Breast epithelium (tissue), 4 donors: ENCODE results near the gene ADD2. TPM values are rescaled to one million over a fixed set of nuclear protein-coding genes. Genes with fewer than 3 reads are reported as not detected.

Source experiments
- DNase-seq, 2 donors: peaks; one replicate each; pipeline ENCODE4 v3.0.0-alpha.2; 2019; ENCODE audit warnings: low spot score in 2 of 2
- H3K27ac ChIP-seq, 2 donors: fragments of 200-600 bp; sonication (generic) in 1 of 2; one replicate each; pipeline ENCODE4 v1.5.1; 2016 to 2019; ENCODE audit warnings: mild to moderate bottlenecking in 1 of 2
- H3K27me3 ChIP-seq, 2 donors: fragments of 200-600 bp; sonication (generic) in 1 of 2; one replicate each; pipeline versions ENCODE4 v1.5.1 to v1.6.0; 2017 to 2019; ENCODE audit warnings: control low read depth in 1 of 2, mild to moderate bottlenecking in 1 of 2
- H3K36me3 ChIP-seq: fragments of 200-600 bp; one replicate; pipeline ENCODE4 v1.5.1; 2019
- H3K4me1 ChIP-seq, 2 donors: fragments of 200-600 bp; sonication (generic); one replicate each; pipeline ENCODE4 v1.5.1; 2016 to 2019; ENCODE audit warnings: control low read depth in 1 of 2
- H3K4me3 ChIP-seq, 3 donors: fragments of 200-600 bp; sonication (generic); 1 replicate in 2 of 3; 2 replicates in 1 of 3; pipeline ENCODE4 v1.5.1; 2016 to 2019; ENCODE audit warnings: mild to moderate bottlenecking in 3 of 3, moderate library complexity in 2 of 3
- H3K9me3 ChIP-seq, 2 donors: fragments of 200-600 bp; sonication (generic) in 1 of 2; one replicate each; pipeline ENCODE4 v1.5.1; 2016 to 2019; ENCODE audit warnings: control low read depth in 1 of 2
- POLR2A ChIP-seq: fragments of 450-650 bp; IDR thresholded peaks from one replicate; pipeline ENCODE4 v1.6.1; 2016; ENCODE audit warnings: antibody characterized with exemption, mild to moderate bottlenecking, moderate library complexity
- POLR2AphosphoS5 ChIP-seq, 3 donors: sonication (generic); formaldehyde crosslinking; IDR thresholded peaks; one replicate each; pipeline ENCODE4 v1.6.1; 2017; ENCODE audit warnings: antibody characterized with exemption in 3 of 3
- intact Hi-C: fragments of 100-400 bp; cut with DNase I; formaldehyde crosslinking; loops from one replicate; pipeline ENCODE4 v1.15.1; 2023; ENCODE audit warnings: low total_unique reads
- total RNA-seq, 3 donors: library from RNA; depleted of rRNA; stranded (reverse); fragments of >200 nt; gene quantifications; one replicate each; pipeline ENCODE4 v1.1.0, GENCODE V29; 2016
- TF ChIP-seq, protein P1 (sequence below), 3 donors: fragments of 450-650 bp; IDR thresholded peaks; one replicate each; pipeline ENCODE4 v1.5.1; 2016 to 2017; ENCODE audit warnings: antibody characterized with exemption in 3 of 3, mild to moderate bottlenecking in 3 of 3, moderate library complexity in 3 of 3

ADD2 gene
- total RNA-seq, 3 donors from 2014 or later, result 1.3 to 2.3 (median 1.9) TPM

DNA sequence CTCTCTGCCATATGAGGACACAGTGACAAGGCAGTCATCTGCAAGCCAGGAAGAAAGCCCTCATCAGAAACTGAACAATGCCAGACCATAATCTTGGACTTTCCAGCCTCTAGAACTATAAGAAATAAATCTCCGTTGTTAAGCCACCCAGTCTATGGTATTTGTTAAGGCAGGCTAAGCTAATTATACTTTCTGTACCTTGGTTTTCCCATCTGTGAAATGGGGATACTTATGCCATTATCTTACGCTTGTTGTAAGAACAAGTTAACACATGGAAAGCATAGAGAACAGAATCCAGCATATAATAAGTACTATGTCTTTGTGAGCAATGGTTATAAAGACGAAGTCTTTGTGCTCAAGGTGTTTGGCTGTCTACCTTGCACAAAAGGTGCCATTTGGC is 8.3 kb upstream of the ADD2 start:
- intact Hi-C loops, result no loop called here
- Histone ChIP-seq H3K9me3 (no peaks in the 10 kb centered on the region), H3K27me3 (peaks cover 0 to 8% of the 10 kb centered on the region in 2 donors), H3K4me3 (no peak overlapping the region), H3K36me3 (no peaks in the 10 kb centered on the region), H3K27ac (no peak overlapping the region), H3K4me1 (no peaks in the 10 kb centered on the region)
- DNase-seq, result no peak
- TF ChIP-seq, protein P1, sequence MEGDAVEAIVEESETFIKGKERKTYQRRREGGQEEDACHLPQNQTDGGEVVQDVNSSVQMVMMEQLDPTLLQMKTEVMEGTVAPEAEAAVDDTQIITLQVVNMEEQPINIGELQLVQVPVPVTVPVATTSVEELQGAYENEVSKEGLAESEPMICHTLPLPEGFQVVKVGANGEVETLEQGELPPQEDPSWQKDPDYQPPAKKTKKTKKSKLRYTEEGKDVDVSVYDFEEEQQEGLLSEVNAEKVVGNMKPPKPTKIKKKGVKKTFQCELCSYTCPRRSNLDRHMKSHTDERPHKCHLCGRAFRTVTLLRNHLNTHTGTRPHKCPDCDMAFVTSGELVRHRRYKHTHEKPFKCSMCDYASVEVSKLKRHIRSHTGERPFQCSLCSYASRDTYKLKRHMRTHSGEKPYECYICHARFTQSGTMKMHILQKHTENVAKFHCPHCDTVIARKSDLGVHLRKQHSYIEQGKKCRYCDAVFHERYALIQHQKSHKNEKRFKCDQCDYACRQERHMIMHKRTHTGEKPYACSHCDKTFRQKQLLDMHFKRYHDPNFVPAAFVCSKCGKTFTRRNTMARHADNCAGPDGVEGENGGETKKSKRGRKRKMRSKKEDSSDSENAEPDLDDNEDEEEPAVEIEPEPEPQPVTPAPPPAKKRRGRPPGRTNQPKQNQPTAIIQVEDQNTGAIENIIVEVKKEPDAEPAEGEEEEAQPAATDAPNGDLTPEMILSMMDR (IDR thresholded peaks at IDR 0.05), result no peak
- TF ChIP-seq POLR2AphosphoS5 (IDR thresholded peaks at IDR 0.05) (no peak), POLR2A (no peak)

DNA sequence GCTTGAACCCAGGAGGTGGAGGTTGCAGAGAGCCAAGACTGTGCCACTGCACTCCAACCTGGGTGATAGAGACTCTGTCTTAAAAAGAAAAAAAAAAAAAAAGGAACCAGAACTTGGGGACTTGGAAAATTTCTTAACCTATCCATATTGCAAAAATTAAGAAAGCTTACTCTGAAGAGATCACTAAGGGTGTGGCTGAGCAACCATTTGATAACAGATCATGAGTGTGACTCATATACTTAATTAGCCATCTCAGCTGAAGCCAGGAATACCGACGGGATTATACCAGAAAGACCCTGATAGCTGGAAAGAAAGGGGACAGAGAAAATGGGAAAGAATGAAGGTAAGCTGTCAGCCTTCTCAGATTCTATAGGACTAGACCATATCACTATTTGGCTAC is 7.1 kb upstream of the ADD2 start:
- intact Hi-C loops, result no loop called here
- no peaks in the 10 kb centered on the region for H3K4me1 ChIP-seq
- peaks cover 0 to 8% of the 10 kb centered on the region in 2 donors for H3K27me3 ChIP-seq
- TF ChIP-seq POLR2AphosphoS5 (IDR thresholded peaks at IDR 0.05), result no peak
- H3K4me3 ChIP-seq, result no peak overlapping the region
- H3K36me3 ChIP-seq, result no peaks in the 10 kb centered on the region
- no peaks in the 10 kb centered on the region for H3K9me3 ChIP-seq
- no peak overlapping the region for H3K27ac ChIP-seq
- DNase-seq, result no peak

DNA sequence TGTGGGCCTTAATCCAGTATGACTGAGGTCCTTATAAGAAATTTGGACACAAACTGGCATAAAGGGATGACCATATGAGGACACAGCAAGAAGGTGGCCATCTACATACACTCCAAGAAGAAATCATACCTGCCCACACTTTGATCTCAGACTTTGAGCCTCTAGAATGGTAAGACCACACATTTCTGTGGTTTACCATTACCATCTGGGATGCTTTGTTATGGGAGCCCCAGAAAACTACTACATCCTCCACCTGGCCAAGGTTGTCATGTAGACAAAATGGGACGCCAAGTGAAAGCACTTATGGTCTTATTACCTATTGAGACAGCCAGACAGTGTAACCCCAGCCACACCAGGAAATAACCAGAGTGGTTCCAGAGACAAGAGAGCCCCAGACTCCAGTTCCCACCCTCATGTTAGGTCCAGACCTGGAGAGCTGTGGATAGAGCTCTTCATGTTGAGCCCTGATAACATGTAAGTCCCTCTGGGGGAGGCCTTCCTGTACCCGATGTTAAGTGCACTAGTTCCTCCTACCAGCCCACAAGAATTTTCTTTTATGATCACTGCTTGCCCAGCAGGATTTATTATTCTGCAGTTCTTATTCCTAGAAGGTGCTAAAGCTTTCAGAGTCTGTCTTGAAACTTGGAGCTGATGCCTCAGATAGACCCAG is 4.6 kb upstream of the ADD2 start:
- H3K27me3 ChIP-seq, result peaks cover 0 to 14% of the 10 kb centered on the region in 2 donors
- intact Hi-C loops, result no loop called here
- H3K27ac ChIP-seq, result no peak overlapping the region
- no peak for DNase-seq
- TF ChIP-seq POLR2A (no peak), POLR2AphosphoS5 (IDR thresholded peaks at IDR 0.05) (no peak)
- TF ChIP-seq, protein P1 (IDR thresholded peaks at IDR 0.05), result no peak
- no peaks in the 10 kb centered on the region for H3K36me3 ChIP-seq
- no peak overlapping the region for H3K4me3 ChIP-seq
- no peaks in the 10 kb centered on the region for H3K4me1 ChIP-seq
- H3K9me3 ChIP-seq, result no peaks in the 10 kb centered on the region

DNA sequence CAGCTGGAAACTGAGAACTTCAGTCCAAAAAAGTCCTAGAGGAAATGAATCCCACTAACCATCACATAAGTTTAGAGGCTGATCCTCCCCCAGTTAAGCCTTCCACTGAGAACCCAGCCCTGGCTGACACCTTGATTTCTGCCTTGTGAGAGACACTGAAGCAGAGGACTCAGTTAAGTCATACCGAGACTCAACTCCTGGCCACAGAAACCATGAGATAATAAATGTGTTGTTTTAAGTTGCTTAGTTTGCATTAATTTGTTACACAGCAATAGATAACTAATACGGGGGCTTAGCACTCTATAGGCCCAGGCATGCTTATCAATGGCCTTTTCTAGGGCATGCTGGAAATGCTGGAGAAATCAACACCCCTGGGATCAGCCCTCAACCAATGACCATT is 3.4 kb upstream of the ADD2 start:
- no peak for TF ChIP-seq POLR2AphosphoS5 (IDR thresholded peaks at IDR 0.05)
- TF ChIP-seq POLR2A, result no peak
- TF ChIP-seq, protein P1 (IDR thresholded peaks at IDR 0.05), result no peak

DNA sequence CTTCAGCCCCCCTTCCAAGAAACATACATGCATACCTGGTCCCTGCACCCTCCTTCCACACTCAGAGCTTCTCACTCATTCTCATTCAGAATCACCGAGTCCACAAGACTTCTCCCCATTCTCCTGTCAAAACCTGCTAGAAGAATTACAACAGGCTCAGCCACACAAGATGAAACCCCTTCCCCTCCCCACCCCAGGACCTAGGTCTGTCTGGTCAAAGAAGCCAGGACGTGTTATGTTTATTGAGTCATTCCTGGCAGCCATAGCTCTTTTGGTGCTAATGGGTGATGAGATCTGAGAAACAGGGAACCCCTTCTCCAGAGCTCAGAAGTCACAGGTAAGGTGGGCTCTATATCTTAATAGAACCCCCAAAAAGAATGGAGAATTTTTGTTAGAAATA is 1.4 kb upstream of the ADD2 start:
- Histone ChIP-seq H3K4me1 (peaks cover 0 to 6% of the 10 kb centered on the region in 2 donors), H3K27ac (no peak overlapping the region), H3K36me3 (no peaks in the 10 kb centered on the region), H3K9me3 (no peaks in the 10 kb centered on the region), H3K4me3 (no peak overlapping the region), H3K27me3 (peaks cover 5 to 29% of the 10 kb centered on the region in 2 donors)
- intact Hi-C loops, result no loop called here
- TF ChIP-seq, protein P1 (IDR thresholded peaks at IDR 0.05), result no peak
- no peak for TF ChIP-seq POLR2A
- TF ChIP-seq POLR2AphosphoS5 (IDR thresholded peaks at IDR 0.05), result no peak
- no peak for DNase-seq

More for the DNA sequence above, 3.4 kb upstream of the ADD2 start:
- Histone ChIP-seq H3K27me3 (peaks cover 5 to 26% of the 10 kb centered on the region in 2 donors), H3K36me3 (no peaks in the 10 kb centered on the region), H3K27ac (no peak overlapping the region), H3K4me1 (peaks cover 0 to 6% of the 10 kb centered on the region in 2 donors), H3K9me3 (no peaks in the 10 kb centered on the region), H3K4me3 (no peak overlapping the region)
- no peak for DNase-seq
- intact Hi-C loops, result no loop called here
